HEK293 (cell line): ENCODE results near the gene ALG12.
A peak's percentile ranks its signal among the peaks of the same experiment; 100 is the strongest.

Experiments used
- CTCF ChIA-PET: fragments of 350-600 bp; formaldehyde crosslinking; extraction: SDS; loops from one replicate; lab custom pipeline; 2021; ENCODE audit warnings: antibody characterized with exemption; lab: Yijun Ruan, JAX
- POLR2A ChIA-PET: fragments of 300-600 bp; formaldehyde crosslinking; extraction: SDS; loops from one replicate; lab custom pipeline; 2020; ENCODE audit warnings: antibody characterized with exemption, inconsistent platforms; lab: Yijun Ruan, JAX
- H3K27ac ChIP-seq: fragments of 200-500 bp; sonication (Bioruptor generic); 2 replicates; pipeline ENCODE4 v1.5.1; 2014; ENCODE audit warnings: low read depth, low read length, control low read depth, inconsistent platforms; ENCODE audit errors: extremely low read depth
- H3K36me3 ChIP-seq, 2 experiments: fragments of 200-500 bp in 1 of 2; sonication (Bioruptor generic) in 1 of 2; 1 replicate in 1 of 2; 2 replicates in 1 of 2; pipeline ENCODE4 v1.5.1; 2014 to 2017; ENCODE audit warnings: inconsistent platforms in 2 of 2, low read length in 2 of 2; ENCODE audit not compliant: control insufficient read depth in 2 of 2, insufficient read depth in 1 of 2
- H3K4me1 ChIP-seq: fragments of 200-500 bp; sonication (Bioruptor generic); 2 replicates; pipeline ENCODE4 v1.5.1; 2014; ENCODE audit warnings: mild to moderate bottlenecking, low read length, inconsistent platforms; ENCODE audit not compliant: control insufficient read depth, insufficient read depth
- H3K4me3 ChIP-seq: 2 replicates; pipeline ENCODE4 v1.5.1; 2011; ENCODE audit warnings: low read depth, mild to moderate bottlenecking, control low read depth, low read length, moderate library complexity
- H3K9me3 ChIP-seq: fragments of 200-500 bp; sonication (Bioruptor generic); 2 replicates; pipeline ENCODE4 v1.5.1; 2014; ENCODE audit warnings: low read depth, low read length, inconsistent platforms; ENCODE audit not compliant: control insufficient read depth, insufficient read depth
- BCL11B ChIP-seq: fragments of 450-650 bp; formaldehyde crosslinking; IDR thresholded peaks from 2 replicates; pipeline ENCODE4 v1.5.1; 2016; ENCODE audit warnings: low read depth, missing biosample characterization, missing genetic modification characterization
- SETDB1 ChIP-seq: IDR thresholded peaks from one replicate; pipeline ENCODE4 v1.6.1; 2017; ENCODE audit warnings: mild to moderate bottlenecking, low read length, moderate library complexity, mixed read lengths; ENCODE audit not compliant: insufficient read length
- SP2 ChIP-seq: fragments of 450-650 bp; formaldehyde crosslinking; IDR thresholded peaks from 2 replicates; pipeline ENCODE4 v1.5.1; 2016; ENCODE audit warnings: missing biosample characterization, missing genetic modification characterization
- ZFP69B ChIP-seq: fragments of 450-650 bp; formaldehyde crosslinking; IDR thresholded peaks from 2 replicates; pipeline ENCODE4 v1.5.1; 2016; ENCODE audit warnings: missing biosample characterization, missing genetic modification characterization
- ZNF114 ChIP-seq: fragments of 450-650 bp; formaldehyde crosslinking; IDR thresholded peaks from 2 replicates; pipeline ENCODE4 v1.5.0; 2017; ENCODE audit warnings: missing biosample characterization, missing genetic modification characterization
- ZNF311 ChIP-seq: fragments of 450-650 bp; formaldehyde crosslinking; IDR thresholded peaks from 2 replicates; pipeline ENCODE4 v1.5.1; 2017; ENCODE audit warnings: missing biosample characterization, missing genetic modification characterization, borderline replicate concordance
- ZNF391 ChIP-seq: fragments of 450-650 bp; formaldehyde crosslinking; IDR thresholded peaks from 2 replicates; pipeline ENCODE4 v1.5.1; 2016; ENCODE audit warnings: low read depth, missing biosample characterization, missing genetic modification characterization, borderline replicate concordance
- ZNF501 ChIP-seq: fragments of 450-650 bp; formaldehyde crosslinking; IDR thresholded peaks from 2 replicates; pipeline ENCODE4 v1.5.1; 2016; ENCODE audit warnings: missing biosample characterization, missing genetic modification characterization
- ZNF560 ChIP-seq: fragments of 450-650 bp; formaldehyde crosslinking; IDR thresholded peaks from 2 replicates; pipeline ENCODE4 v1.5.1; 2017; ENCODE audit warnings: missing biosample characterization, missing genetic modification characterization, borderline replicate concordance
- ZNF621 ChIP-seq: fragments of 450-650 bp; formaldehyde crosslinking; IDR thresholded peaks from 2 replicates; pipeline ENCODE4 v1.5.1; 2017; ENCODE audit warnings: missing biosample characterization, missing genetic modification characterization
- ZNF624 ChIP-seq: fragments of 450-650 bp; formaldehyde crosslinking; IDR thresholded peaks from 2 replicates; pipeline ENCODE4 v1.5.1; 2017; ENCODE audit warnings: missing biosample characterization, missing genetic modification characterization
- ZNF670 ChIP-seq: fragments of 450-650 bp; formaldehyde crosslinking; IDR thresholded peaks from 2 replicates; pipeline ENCODE4 v1.5.1; 2016; ENCODE audit warnings: missing biosample characterization, missing genetic modification characterization, low read depth
- ZNF701 ChIP-seq: fragments of 450-650 bp; formaldehyde crosslinking; IDR thresholded peaks from 2 replicates; pipeline ENCODE4 v1.5.1; 2016; ENCODE audit warnings: missing biosample characterization, missing genetic modification characterization
- TF ChIP-seq, protein P1 (sequence below): fragments of 450-650 bp; formaldehyde crosslinking; IDR thresholded peaks from 2 replicates; pipeline ENCODE4 v1.5.1; 2016; ENCODE audit warnings: missing biosample characterization, missing genetic modification characterization
- TF ChIP-seq, protein P2 (sequence below): fragments of 450-650 bp; formaldehyde crosslinking; IDR thresholded peaks from 2 replicates; pipeline ENCODE4 v1.5.1; 2016; ENCODE audit warnings: missing biosample characterization, missing genetic modification characterization
- TF ChIP-seq, protein P3 (sequence below): fragments of 450-650 bp; formaldehyde crosslinking; IDR thresholded peaks from 2 replicates; pipeline ENCODE4 v1.5.1; 2016; ENCODE audit warnings: missing biosample characterization, missing genetic modification characterization
- TF ChIP-seq, protein P4 (sequence below): fragments of 450-650 bp; formaldehyde crosslinking; IDR thresholded peaks from 2 replicates; pipeline ENCODE4 v1.5.1; 2016; ENCODE audit warnings: missing biosample characterization, missing genetic modification characterization
- TF ChIP-seq, protein P5 (sequence below): fragments of 450-650 bp; formaldehyde crosslinking; IDR thresholded peaks from 2 replicates; pipeline ENCODE4 v1.5.1; 2016; ENCODE audit warnings: missing biosample characterization, missing genetic modification characterization
- TF ChIP-seq, protein P6 (sequence below): fragments of 450-650 bp; formaldehyde crosslinking; IDR thresholded peaks from 2 replicates; pipeline ENCODE4 v1.5.1; 2016; ENCODE audit warnings: missing biosample characterization, missing genetic modification characterization, borderline replicate concordance
- TF ChIP-seq, protein P7 (sequence below): fragments of 450-650 bp; formaldehyde crosslinking; IDR thresholded peaks from 2 replicates; pipeline ENCODE4 v1.5.1; 2016; ENCODE audit warnings: missing biosample characterization, missing genetic modification characterization

Gene ALG12

DNA sequence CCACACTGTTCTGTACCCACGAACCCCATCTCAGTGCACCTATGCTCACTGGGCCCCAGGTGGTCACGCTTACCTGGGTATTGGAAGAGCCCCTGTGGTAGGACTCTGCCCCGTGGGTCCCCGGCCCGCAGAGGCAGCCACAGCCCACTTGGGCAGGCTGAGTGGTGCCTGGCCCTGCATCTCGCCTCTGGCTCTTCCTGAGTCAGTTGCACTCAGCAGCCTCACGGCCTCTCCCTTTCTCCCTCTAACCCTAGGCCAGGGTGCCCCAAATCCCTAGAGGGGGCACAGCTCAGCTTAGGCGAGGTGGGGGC, 9.9 kb upstream of the ALG12 start:
- H3K27ac ChIP-seq = no peak overlapping the region
- no peaks in the 10 kb centered on the region for H3K9me3 ChIP-seq
- no peaks in the 10 kb centered on the region for H3K4me1 ChIP-seq
- ChIA-PET POLR2A (no interaction called here), CTCF (interaction anchor here (0.7 to 2.4 kb wide), 3 partner anchors 102 to 221 kb away, joined by 3 to 14 read pairs (median 4); no protein-coding TSS in a partner anchor)
- no peak overlapping the region for H3K4me3 ChIP-seq
- TF ChIP-seq ZNF311 (tag by site-specific recombination) = no peak
- TF ChIP-seq, protein P1, sequence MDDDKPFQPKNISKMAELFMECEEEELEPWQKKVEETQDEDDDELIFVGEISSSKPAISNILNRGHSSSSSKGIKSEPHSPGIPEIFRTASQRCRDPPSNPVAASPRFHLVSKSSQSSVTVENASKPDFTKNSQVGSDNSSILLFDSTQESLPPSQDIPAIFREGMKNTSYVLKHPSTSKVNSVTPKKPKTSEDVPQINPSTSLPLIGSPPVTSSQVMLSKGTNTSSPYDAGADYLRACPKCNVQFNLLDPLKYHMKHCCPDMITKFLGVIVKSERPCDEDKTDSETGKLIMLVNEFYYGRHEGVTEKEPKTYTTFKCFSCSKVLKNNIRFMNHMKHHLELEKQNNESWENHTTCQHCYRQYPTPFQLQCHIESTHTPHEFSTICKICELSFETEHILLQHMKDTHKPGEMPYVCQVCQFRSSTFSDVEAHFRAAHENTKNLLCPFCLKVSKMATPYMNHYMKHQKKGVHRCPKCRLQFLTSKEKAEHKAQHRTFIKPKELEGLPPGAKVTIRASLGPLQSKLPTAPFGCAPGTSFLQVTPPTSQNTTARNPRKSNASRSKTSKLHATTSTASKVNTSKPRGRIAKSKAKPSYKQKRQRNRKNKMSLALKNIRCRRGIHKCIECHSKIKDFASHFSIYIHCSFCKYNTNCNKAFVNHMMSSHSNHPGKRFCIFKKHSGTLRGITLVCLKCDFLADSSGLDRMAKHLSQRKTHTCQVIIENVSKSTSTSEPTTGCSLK (tag by site-specific recombination) = no peak
- no peak for TF ChIP-seq ZNF624 (tag by site-specific recombination)
- TF ChIP-seq ZNF701 (tag by site-specific recombination) = no peak
- TF ChIP-seq SP2 (tag by site-specific recombination) = no peak
- TF ChIP-seq, protein P2, sequence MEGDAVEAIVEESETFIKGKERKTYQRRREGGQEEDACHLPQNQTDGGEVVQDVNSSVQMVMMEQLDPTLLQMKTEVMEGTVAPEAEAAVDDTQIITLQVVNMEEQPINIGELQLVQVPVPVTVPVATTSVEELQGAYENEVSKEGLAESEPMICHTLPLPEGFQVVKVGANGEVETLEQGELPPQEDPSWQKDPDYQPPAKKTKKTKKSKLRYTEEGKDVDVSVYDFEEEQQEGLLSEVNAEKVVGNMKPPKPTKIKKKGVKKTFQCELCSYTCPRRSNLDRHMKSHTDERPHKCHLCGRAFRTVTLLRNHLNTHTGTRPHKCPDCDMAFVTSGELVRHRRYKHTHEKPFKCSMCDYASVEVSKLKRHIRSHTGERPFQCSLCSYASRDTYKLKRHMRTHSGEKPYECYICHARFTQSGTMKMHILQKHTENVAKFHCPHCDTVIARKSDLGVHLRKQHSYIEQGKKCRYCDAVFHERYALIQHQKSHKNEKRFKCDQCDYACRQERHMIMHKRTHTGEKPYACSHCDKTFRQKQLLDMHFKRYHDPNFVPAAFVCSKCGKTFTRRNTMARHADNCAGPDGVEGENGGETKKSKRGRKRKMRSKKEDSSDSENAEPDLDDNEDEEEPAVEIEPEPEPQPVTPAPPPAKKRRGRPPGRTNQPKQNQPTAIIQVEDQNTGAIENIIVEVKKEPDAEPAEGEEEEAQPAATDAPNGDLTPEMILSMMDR (tag by site-specific recombination) = no peak
- no peak for TF ChIP-seq ZFP69B (tag by site-specific recombination)
- no peak for TF ChIP-seq ZNF621 (tag by site-specific recombination)
- TF ChIP-seq, protein P3, sequence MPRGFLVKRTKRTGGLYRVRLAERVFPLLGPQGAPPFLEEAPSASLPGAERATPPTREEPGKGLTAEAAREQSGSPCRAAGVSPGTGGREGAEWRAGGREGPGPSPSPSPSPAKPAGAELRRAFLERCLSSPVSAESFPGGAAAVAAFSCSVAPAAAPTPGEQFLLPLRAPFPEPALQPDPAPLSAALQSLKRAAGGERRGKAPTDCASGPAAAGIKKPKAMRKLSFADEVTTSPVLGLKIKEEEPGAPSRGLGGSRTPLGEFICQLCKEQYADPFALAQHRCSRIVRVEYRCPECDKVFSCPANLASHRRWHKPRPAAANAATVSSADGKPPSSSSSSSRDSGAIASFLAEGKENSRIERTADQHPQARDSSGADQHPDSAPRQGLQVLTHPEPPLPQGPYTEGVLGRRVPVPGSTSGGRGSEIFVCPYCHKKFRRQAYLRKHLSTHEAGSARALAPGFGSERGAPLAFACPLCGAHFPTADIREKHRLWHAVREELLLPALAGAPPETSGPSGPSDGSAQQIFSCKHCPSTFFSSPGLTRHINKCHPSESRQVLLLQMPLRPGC (tag by site-specific recombination) = no peak
- no peak for TF ChIP-seq ZNF560
- no peak for TF ChIP-seq ZNF501 (tag by site-specific recombination)
- TF ChIP-seq, protein P4, sequence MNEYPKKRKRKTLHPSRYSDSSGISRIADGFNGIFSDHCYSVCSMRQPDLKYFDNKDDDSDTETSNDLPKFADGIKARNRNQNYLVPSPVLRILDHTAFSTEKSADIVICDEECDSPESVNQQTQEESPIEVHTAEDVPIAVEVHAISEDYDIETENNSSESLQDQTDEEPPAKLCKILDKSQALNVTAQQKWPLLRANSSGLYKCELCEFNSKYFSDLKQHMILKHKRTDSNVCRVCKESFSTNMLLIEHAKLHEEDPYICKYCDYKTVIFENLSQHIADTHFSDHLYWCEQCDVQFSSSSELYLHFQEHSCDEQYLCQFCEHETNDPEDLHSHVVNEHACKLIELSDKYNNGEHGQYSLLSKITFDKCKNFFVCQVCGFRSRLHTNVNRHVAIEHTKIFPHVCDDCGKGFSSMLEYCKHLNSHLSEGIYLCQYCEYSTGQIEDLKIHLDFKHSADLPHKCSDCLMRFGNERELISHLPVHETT = no peak
- no peak for TF ChIP-seq SETDB1
- TF ChIP-seq, protein P5, sequence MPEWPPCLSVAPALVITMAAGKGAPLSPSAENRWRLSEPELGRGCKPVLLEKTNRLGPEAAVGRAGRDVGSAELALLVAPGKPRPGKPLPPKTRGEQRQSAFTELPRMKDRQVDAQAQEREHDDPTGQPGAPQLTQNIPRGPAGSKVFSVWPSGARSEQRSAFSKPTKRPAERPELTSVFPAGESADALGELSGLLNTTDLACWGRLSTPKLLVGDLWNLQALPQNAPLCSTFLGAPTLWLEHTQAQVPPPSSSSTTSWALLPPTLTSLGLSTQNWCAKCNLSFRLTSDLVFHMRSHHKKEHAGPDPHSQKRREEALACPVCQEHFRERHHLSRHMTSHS = no peak
- no peak for TF ChIP-seq BCL11B (tag by site-specific recombination)
- peaks cover 0 to 29% of the 10 kb centered on the region in 2 experiments; a peak in 1 of 3 replicates for H3K36me3 ChIP-seq

DNA sequence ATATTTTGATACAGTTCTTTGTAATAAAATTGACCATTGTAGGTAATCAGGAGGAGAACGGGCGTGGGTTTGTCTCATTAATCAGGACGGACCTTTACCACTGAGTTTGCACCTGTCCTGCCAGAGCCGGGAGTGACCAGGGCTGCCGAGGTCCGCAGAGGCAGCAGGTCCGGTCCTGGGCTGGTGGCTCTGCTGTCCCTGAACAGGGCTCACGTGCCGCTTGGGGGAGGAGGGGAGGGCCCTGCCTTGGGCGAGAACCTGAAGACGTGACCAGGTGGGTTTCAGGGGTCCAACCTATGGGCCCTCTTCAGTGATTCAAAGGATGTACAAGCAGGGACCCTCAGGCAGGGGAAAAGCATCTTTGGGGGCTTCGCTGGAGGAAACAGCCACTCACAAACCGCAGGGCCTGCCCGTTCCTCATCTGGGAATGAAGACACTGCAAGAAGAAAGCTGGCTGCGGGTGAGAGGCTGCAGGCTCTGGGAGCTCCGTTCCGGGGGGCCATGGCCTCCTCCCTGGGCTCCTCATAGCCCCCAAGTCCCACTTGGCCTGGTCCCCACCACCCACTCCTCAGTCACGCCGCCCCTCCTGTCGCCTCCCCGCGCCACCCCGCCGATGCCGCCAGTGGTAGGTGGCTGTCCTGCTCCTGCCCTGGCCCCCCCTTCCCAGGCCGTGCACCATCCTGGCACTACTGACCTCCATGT, 9.4 kb upstream of the ALG12 start:
- ChIA-PET POLR2A (no interaction called here), CTCF (interaction anchor here (1.0 to 2.4 kb wide), 2 partner anchors 103 to 104 kb away, joined by 4 to 14 read pairs; no protein-coding TSS in a partner anchor)
- Histone ChIP-seq H3K4me3 (no peak overlapping the region), H3K4me1 (no peaks in the 10 kb centered on the region), H3K9me3 (no peaks in the 10 kb centered on the region), H3K27ac (no peak overlapping the region), H3K36me3 (peaks cover 0 to 32% of the 10 kb centered on the region in 2 experiments; a peak in 1 of 3 replicates)
- TF ChIP-seq ZNF391 (tag by site-specific recombination) (no peak), ZNF670 (tag by site-specific recombination) (no peak), ZNF114 (tag by site-specific recombination) (no peak)
- TF ChIP-seq, protein P6, sequence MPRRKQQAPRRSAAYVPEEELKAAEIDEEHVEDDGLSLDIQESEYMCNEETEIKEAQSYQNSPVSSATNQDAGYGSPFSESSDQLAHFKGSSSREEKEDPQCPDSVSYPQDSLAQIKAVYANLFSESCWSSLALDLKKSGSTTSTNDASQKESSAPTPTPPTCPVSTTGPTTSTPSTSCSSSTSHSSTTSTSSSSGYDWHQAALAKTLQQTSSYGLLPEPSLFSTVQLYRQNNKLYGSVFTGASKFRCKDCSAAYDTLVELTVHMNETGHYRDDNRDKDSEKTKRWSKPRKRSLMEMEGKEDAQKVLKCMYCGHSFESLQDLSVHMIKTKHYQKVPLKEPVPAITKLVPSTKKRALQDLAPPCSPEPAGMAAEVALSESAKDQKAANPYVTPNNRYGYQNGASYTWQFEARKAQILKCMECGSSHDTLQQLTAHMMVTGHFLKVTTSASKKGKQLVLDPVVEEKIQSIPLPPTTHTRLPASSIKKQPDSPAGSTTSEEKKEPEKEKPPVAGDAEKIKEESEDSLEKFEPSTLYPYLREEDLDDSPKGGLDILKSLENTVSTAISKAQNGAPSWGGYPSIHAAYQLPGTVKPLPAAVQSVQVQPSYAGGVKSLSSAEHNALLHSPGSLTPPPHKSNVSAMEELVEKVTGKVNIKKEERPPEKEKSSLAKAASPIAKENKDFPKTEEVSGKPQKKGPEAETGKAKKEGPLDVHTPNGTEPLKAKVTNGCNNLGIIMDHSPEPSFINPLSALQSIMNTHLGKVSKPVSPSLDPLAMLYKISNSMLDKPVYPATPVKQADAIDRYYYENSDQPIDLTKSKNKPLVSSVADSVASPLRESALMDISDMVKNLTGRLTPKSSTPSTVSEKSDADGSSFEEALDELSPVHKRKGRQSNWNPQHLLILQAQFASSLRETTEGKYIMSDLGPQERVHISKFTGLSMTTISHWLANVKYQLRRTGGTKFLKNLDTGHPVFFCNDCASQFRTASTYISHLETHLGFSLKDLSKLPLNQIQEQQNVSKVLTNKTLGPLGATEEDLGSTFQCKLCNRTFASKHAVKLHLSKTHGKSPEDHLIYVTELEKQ = no peak
- TF ChIP-seq, protein P7, sequence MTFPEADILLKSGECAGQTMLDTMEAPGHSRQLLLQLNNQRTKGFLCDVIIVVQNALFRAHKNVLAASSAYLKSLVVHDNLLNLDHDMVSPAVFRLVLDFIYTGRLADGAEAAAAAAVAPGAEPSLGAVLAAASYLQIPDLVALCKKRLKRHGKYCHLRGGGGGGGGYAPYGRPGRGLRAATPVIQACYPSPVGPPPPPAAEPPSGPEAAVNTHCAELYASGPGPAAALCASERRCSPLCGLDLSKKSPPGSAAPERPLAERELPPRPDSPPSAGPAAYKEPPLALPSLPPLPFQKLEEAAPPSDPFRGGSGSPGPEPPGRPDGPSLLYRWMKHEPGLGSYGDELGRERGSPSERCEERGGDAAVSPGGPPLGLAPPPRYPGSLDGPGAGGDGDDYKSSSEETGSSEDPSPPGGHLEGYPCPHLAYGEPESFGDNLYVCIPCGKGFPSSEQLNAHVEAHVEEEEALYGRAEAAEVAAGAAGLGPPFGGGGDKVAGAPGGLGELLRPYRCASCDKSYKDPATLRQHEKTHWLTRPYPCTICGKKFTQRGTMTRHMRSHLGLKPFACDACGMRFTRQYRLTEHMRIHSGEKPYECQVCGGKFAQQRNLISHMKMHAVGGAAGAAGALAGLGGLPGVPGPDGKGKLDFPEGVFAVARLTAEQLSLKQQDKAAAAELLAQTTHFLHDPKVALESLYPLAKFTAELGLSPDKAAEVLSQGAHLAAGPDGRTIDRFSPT (tag by site-specific recombination) = 0 out of 2 replicates have a peak, but pooled peaks have one; percentile 12
